Liver (tissue), 9 donors: ENCODE measurements around the gene LAMB2. TPM values are rescaled to one million over a fixed set of nuclear protein-coding genes. Genes with fewer than 3 reads are reported as not detected.

Source experiments
- DNase-seq: peaks from one replicate; pipeline ENCODE4 v3.0.0-alpha.2; 2017; ENCODE audit warnings: low spot score
- H3K27ac ChIP-seq, 2 donors: one replicate each; pipeline ENCODE4 v1.7.0; 2013; ENCODE audit warnings: inconsistent platforms in 2 of 2, low read length in 2 of 2, control low read depth in 1 of 2, low read depth in 1 of 2, mild to moderate bottlenecking in 1 of 2
- H3K27me3 ChIP-seq, 4 donors: one replicate each; pipeline versions ENCODE4 v1.6.1 to v1.7.0; 2013; ENCODE audit warnings: low read length in 3 of 4, inconsistent platforms in 1 of 4, mild to moderate bottlenecking in 1 of 4, moderate library complexity in 1 of 4; ENCODE audit not compliant: control insufficient read depth in 4 of 4, insufficient read depth in 4 of 4
- H3K36me3 ChIP-seq, 4 donors: one replicate each; pipeline versions ENCODE4 v1.6.1 to v1.7.0; 2013; ENCODE audit warnings: low read length in 3 of 4, mild to moderate bottlenecking in 3 of 4, low read depth in 1 of 4, moderate library complexity in 1 of 4; ENCODE audit not compliant: control insufficient read depth in 4 of 4, insufficient read depth in 3 of 4
- H3K4me1 ChIP-seq, 4 donors: one replicate each; pipeline versions ENCODE4 v1.6.1 to v1.7.0; 2013; ENCODE audit warnings: low read length in 3 of 4, mild to moderate bottlenecking in 3 of 4, moderate library complexity in 1 of 4; ENCODE audit not compliant: control insufficient read depth in 4 of 4, insufficient read depth in 4 of 4
- H3K4me3 ChIP-seq, 3 donors: one replicate each; pipeline versions ENCODE4 v1.6.1 to v1.7.0; 2013; ENCODE audit warnings: low read length in 3 of 3, control low read depth in 1 of 3, low read depth in 1 of 3, mild to moderate bottlenecking in 1 of 3
- H3K9ac ChIP-seq, 2 donors: one replicate each; pipeline ENCODE4 v1.7.0; 2013; ENCODE audit warnings: low read length in 2 of 2, mild to moderate bottlenecking in 2 of 2, moderate library complexity in 2 of 2, control low read depth in 1 of 2, low read depth in 1 of 2
- H3K9me3 ChIP-seq, 4 donors: one replicate each; pipeline versions ENCODE4 v1.6.1 to v1.7.0; 2013; ENCODE audit warnings: low read length in 3 of 4; ENCODE audit not compliant: control insufficient read depth in 4 of 4
- ATF3 ChIP-seq: IDR thresholded peaks from 2 replicates; pipeline ENCODE4 v1.6.1; 2016; ENCODE audit warnings: antibody characterized with exemption
- EGR1 ChIP-seq, 2 donors: IDR thresholded peaks; 2 replicates each; pipeline ENCODE4 v1.6.1; 2016 to 2018; ENCODE audit warnings: antibody characterized with exemption in 2 of 2, low read depth in 2 of 2
- FOXA1 ChIP-seq: IDR thresholded peaks from 2 replicates; pipeline ENCODE4 v1.6.1; 2016; ENCODE audit warnings: antibody characterized with exemption
- FOXA2 ChIP-seq: IDR thresholded peaks from 2 replicates; pipeline ENCODE4 v1.6.1; 2016; ENCODE audit warnings: antibody characterized with exemption
- GABPA ChIP-seq, 2 donors: IDR thresholded peaks in 1 of 2; conservative IDR thresholded peaks in 1 of 2; 2 replicates each; pipeline ENCODE4 v1.6.1; 2016; ENCODE audit warnings: antibody characterized with exemption in 2 of 2, mild to moderate bottlenecking in 1 of 2, moderate library complexity in 1 of 2
- MAX ChIP-seq: IDR thresholded peaks from 2 replicates; pipeline ENCODE4 v1.6.1; 2016; ENCODE audit warnings: antibody characterized with exemption
- REST ChIP-seq: IDR thresholded peaks from 2 replicates; pipeline ENCODE4 v1.6.1; 2016; ENCODE audit warnings: antibody characterized with exemption, mild to moderate bottlenecking
- RXRA ChIP-seq, 2 donors: IDR thresholded peaks; 2 replicates each; pipeline ENCODE4 v1.6.1; 2017 to 2018; ENCODE audit warnings: antibody characterized with exemption in 2 of 2, mild to moderate bottlenecking in 1 of 2
- SP1 ChIP-seq: IDR thresholded peaks from 2 replicates; pipeline ENCODE4 v1.6.1; 2018; ENCODE audit warnings: antibody characterized with exemption, mild to moderate bottlenecking
- TAF1 ChIP-seq: conservative IDR thresholded peaks from 2 replicates; pipeline ENCODE4 v1.6.1; 2016; ENCODE audit warnings: antibody characterized with exemption, mild to moderate bottlenecking
- YY1 ChIP-seq: IDR thresholded peaks from 2 replicates; pipeline ENCODE4 v1.6.1; 2016; ENCODE audit warnings: antibody characterized with exemption, mild to moderate bottlenecking
- whole genome bisulfite sequencing: extraction: QIAGEN DNeasy Blood & Tissue Kit; methylation state at CpG from one replicate; pipeline ENCODE4 v1.1.7; 2013; 5-methylcytosine and 5-hydroxymethylcytosine counted together
- polyA plus RNA-seq, 2 donors: library from polyadenylated mRNA; stranded (reverse) in 1 of 2; unstranded in 1 of 2; fragments of 200-250 nt in 1 of 2; fragments of >200 nt in 1 of 2; fragmentation: Nextera tagmentation in 1 of 2; extraction: Ambion mirVana in 1 of 2; gene quantifications; one replicate each; pipeline versions ENCODE4 v1.2.1 to v1.2.3, GENCODE V29; 2013 to 2015
- total RNA-seq, 2 donors: library from RNA; depleted of rRNA; stranded (reverse); fragments of >200 nt; gene quantifications; one replicate each; pipeline ENCODE4 v1.2.3, GENCODE V29; 2014
- TF ChIP-seq, protein P1 (sequence below): IDR thresholded peaks from 2 replicates; pipeline ENCODE4 v1.6.1; 2016; ENCODE audit warnings: antibody characterized with exemption
- TF ChIP-seq, protein P2 (sequence below): fragments of 150-350 bp; IDR thresholded peaks from 2 replicates; pipeline ENCODE4 v1.5.1; 2017; ENCODE audit warnings: improper control_type of control experiment, low read depth, low read length; ENCODE audit not compliant: missing input control
- donor health status: healthy.
- donor health status: healthy.
- donor health status: healthy.
- donor health status: healthy.
- donor health status: healthy.

Gene LAMB2
- total and polyA plus RNA-seq, 4 donors = 87.6 to 172 (median 134) TPM

- no peak for TF ChIP-seq FOXA1
- peak; percentile 95 for TF ChIP-seq MAX
- TF ChIP-seq, protein P1, sequence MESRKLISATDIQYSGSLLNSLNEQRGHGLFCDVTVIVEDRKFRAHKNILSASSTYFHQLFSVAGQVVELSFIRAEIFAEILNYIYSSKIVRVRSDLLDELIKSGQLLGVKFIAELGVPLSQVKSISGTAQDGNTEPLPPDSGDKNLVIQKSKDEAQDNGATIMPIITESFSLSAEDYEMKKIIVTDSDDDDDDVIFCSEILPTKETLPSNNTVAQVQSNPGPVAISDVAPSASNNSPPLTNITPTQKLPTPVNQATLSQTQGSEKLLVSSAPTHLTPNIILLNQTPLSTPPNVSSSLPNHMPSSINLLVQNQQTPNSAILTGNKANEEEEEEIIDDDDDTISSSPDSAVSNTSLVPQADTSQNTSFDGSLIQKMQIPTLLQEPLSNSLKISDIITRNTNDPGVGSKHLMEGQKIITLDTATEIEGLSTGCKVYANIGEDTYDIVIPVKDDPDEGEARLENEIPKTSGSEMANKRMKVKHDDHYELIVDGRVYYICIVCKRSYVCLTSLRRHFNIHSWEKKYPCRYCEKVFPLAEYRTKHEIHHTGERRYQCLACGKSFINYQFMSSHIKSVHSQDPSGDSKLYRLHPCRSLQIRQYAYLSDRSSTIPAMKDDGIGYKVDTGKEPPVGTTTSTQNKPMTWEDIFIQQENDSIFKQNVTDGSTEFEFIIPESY = peak; percentile 99
- no peak for TF ChIP-seq ATF3
- peak; percentile 97 for TF ChIP-seq YY1
- TF ChIP-seq FOXA2 = peak; percentile 1
- peak; percentile 52 to 88 for TF ChIP-seq RXRA (IDR thresholded peaks at IDR 0.05)
Observed at GRCh38 chr3:49093853-49094767, 38.7 kb downstream of the LAMB2 start, which contains the start of gene QRICH1 (continued).

DNA sequence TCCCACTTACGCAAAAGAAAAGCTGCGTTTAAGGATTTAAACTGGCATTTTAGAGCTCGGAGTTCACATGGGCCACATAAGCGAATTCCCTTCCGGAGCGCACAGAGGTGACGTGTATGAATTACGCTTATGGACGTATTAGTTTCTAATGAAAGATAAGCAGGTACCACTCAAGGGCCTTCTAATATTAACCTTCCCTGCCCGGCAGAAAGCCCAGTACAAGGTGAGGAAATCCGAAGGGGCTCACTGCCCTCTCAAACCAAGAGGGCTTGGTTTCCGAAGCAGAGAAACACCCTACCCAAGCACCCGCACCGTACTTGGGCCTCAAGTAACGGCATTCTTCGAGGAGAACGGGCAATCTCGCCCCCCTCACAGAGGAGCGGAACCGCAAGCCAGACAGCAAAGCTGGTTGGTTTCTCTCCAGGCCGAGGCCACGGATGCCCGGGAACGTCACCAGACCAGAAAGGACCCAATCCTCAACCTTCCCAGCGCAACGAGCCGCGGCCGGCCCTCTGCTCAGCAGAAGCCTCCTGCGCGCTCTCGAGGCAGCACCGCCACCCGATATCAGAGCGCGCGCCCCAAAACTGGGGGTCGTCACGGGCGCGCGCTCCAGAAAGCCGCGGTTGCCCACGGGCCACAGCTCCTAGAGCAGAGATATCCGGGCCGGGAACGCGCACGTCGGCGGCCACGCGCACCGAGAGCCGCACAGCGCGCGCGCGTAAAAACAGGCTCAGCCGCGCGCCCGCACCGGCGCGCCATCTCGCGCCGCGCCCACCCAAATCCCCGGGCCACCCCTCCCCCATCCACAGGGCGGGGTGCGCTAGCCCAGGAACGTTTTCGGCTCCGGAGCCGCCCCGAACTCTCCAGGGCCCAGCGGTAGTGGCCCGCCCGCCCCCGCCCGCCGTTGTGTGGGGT is 39.7 kb downstream of the LAMB2 start:
- H3K4me1 ChIP-seq = peaks cover 2 to 30% (median 26%) of the 10 kb centered on the region in 4 donors
- no peaks in the 10 kb centered on the region for H3K27me3 ChIP-seq
- TF ChIP-seq EGR1 (IDR thresholded peaks at IDR 0.05; ENCODE audit: low read depth in 2 of 2) (no peak), REST (no peak), TAF1 (no peak), FOXA1 (no peak), SP1 (no peak), FOXA2 (no peak), YY1 (no peak), GABPA (IDR thresholded peaks at IDR 0.05 in 1 of 2, conservative IDR thresholded peaks at IDR 0.05 in 1 of 2) (no peak)
- TF ChIP-seq, protein P1 = no peak
- TF ChIP-seq, protein P2, sequence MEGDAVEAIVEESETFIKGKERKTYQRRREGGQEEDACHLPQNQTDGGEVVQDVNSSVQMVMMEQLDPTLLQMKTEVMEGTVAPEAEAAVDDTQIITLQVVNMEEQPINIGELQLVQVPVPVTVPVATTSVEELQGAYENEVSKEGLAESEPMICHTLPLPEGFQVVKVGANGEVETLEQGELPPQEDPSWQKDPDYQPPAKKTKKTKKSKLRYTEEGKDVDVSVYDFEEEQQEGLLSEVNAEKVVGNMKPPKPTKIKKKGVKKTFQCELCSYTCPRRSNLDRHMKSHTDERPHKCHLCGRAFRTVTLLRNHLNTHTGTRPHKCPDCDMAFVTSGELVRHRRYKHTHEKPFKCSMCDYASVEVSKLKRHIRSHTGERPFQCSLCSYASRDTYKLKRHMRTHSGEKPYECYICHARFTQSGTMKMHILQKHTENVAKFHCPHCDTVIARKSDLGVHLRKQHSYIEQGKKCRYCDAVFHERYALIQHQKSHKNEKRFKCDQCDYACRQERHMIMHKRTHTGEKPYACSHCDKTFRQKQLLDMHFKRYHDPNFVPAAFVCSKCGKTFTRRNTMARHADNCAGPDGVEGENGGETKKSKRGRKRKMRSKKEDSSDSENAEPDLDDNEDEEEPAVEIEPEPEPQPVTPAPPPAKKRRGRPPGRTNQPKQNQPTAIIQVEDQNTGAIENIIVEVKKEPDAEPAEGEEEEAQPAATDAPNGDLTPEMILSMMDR = no peak
- WGBS = under 1% methylated on average over 86 of the region's 86 CpGs
- peak overlapping the region; percentile 84 to 98 (median 95) for H3K4me3 ChIP-seq
- no peaks in the 10 kb centered on the region for H3K9me3 ChIP-seq
- peak overlapping the region; percentile 94 to 95 for H3K27ac ChIP-seq
- peak overlapping the region; percentile 70 to 88 for H3K9ac ChIP-seq
- peak; percentile 89 for DNase-seq
- H3K36me3 ChIP-seq = peaks cover 0 to 12% (median 4%) of the 10 kb centered on the region in 4 donors
